HEK293 (cell line): ENCODE results near the gene ABHD16B.

Experiments
- KLF7 ChIP-seq: fragments of 450-650 bp; formaldehyde crosslinking; IDR thresholded peaks from 2 replicates; pipeline ENCODE4 v1.5.1; 2016; ENCODE audit warnings: missing biosample characterization, missing genetic modification characterization, borderline replicate concordance
- MEIS1 ChIP-seq: sonication (generic); formaldehyde crosslinking; IDR thresholded peaks from 2 replicates; pipeline ENCODE4 v1.8.1; 2022; ENCODE audit warnings: missing genetic modification reagents, mild to moderate bottlenecking, borderline replicate concordance
- ZBTB7A ChIP-seq: fragments of 450-650 bp; formaldehyde crosslinking; IDR thresholded peaks from 2 replicates; pipeline ENCODE4 v1.5.1; 2016; ENCODE audit warnings: low read depth, missing biosample characterization, missing genetic modification characterization
- ZNF513 ChIP-seq: fragments of 450-650 bp; IDR thresholded peaks from 2 replicates; pipeline ENCODE4 v1.5.1; 2018; ENCODE audit warnings: missing biosample characterization, missing genetic modification characterization
- ZNF521 ChIP-seq: fragments of 450-650 bp; formaldehyde crosslinking; IDR thresholded peaks from 2 replicates; pipeline ENCODE4 v1.5.1; 2017; ENCODE audit warnings: missing biosample characterization, mild to moderate bottlenecking, missing genetic modification characterization
- ZNF76 ChIP-seq: fragments of 450-650 bp; formaldehyde crosslinking; IDR thresholded peaks from 2 replicates; pipeline ENCODE4; 2016; ENCODE audit warnings: low read depth, missing biosample characterization, missing genetic modification characterization, borderline replicate concordance
- TF ChIP-seq, protein P1 (sequence below): fragments of 450-650 bp; formaldehyde crosslinking; IDR thresholded peaks from 2 replicates; pipeline ENCODE4 v1.5.1; 2016; ENCODE audit warnings: missing biosample characterization, missing genetic modification characterization

DNA sequence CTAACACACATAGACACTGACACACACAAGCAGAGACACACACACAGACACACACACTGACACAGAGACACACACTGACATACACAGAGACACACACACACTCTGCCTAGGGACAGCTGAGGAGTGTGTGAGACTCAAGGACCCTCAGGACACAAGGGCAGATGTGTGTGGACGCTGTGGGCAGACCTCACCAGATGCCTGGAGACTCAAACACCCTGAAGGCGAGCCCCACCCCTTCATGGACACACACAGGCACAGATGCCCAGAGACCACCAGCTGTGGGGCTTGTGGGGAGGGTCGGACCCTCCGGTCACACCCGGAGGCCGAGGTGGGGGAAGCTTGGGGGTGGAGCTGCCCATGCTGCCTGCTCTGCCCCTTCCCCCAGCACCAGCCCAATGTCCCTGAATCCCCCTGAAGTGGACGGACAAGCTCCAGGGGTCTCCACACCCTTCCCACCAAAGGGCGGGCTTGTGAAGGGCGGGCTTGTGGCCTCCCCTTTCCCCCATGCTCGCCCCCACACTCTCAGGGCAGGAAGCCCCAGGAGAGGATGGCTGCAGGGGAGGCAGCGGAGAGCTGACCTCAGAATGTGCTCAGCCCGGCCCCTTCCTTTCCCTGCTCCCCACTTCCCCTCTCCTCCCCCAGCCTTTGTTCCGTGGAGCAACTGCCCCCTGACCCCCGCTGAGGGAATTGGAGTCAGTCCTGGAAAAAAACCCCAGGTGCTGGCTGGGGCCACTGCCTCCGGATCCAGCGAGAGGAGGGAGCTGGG, 13.9 kb upstream of the ABHD16B start:
- TF ChIP-seq ZNF513 (tag by site-specific recombination) (no peak), ZBTB7A (tag by site-specific recombination) (no peak), ZNF521 (tag by site-specific recombination) (no peak), MEIS1 (no peak), KLF7 (tag by site-specific recombination) (no peak), ZNF76 (tag by site-specific recombination) (no peak)
- TF ChIP-seq, protein P1, sequence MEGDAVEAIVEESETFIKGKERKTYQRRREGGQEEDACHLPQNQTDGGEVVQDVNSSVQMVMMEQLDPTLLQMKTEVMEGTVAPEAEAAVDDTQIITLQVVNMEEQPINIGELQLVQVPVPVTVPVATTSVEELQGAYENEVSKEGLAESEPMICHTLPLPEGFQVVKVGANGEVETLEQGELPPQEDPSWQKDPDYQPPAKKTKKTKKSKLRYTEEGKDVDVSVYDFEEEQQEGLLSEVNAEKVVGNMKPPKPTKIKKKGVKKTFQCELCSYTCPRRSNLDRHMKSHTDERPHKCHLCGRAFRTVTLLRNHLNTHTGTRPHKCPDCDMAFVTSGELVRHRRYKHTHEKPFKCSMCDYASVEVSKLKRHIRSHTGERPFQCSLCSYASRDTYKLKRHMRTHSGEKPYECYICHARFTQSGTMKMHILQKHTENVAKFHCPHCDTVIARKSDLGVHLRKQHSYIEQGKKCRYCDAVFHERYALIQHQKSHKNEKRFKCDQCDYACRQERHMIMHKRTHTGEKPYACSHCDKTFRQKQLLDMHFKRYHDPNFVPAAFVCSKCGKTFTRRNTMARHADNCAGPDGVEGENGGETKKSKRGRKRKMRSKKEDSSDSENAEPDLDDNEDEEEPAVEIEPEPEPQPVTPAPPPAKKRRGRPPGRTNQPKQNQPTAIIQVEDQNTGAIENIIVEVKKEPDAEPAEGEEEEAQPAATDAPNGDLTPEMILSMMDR (tag by site-specific recombination): no peak
